SK-N-MC (cell line): ENCODE measurements around the gene CCIN.

Source experiments
- DNase-seq: peaks from one replicate; pipeline ENCODE4 v3.0.0-alpha.2; 2011; ENCODE audit warnings: low read depth, low spot score
- H3K27ac ChIP-seq: fragments of 200-600 bp; sonication (generic); 2 replicates; pipeline ENCODE4 v1.5.1; 2016; ENCODE audit warnings: mixed run types
- H3K36me3 ChIP-seq: fragments of 200-600 bp; sonication (generic); 2 replicates; pipeline ENCODE4 v1.6.1; 2017; ENCODE audit warnings: antibody characterized with exemption, low read length, mixed read lengths; ENCODE audit not compliant: insufficient read depth
- H3K4me3 ChIP-seq: fragments of 200-600 bp; sonication (generic); 2 replicates; pipeline ENCODE4 v1.5.1; 2016
- H3K9ac ChIP-seq: fragments of 200-600 bp; sonication (generic); 2 replicates; pipeline ENCODE4 v1.8.0; 2017; ENCODE audit warnings: mixed run types, mixed read lengths; ENCODE audit not compliant: insufficient read length
- H3K9me3 ChIP-seq: fragments of 200-600 bp; sonication (generic); 2 replicates; pipeline ENCODE4 v1.6.1; 2017; ENCODE audit warnings: low read depth, mild to moderate bottlenecking, antibody characterized with exemption, low read length, moderate library complexity, mixed read lengths
- EZH2 ChIP-seq: fragments of 200-600 bp; sonication (generic); IDR thresholded peaks from one replicate; pipeline ENCODE4 v1.6.1; 2017; ENCODE audit warnings: antibody characterized with exemption
- FOXP2 ChIP-seq: optimal IDR thresholded peaks from 2 replicates; pipeline ENCODE3; 2011; ENCODE audit warnings: mild to moderate bottlenecking, moderate library complexity; ENCODE audit not compliant: insufficient read depth; ENCODE audit errors: extremely low read length, control extremely low read depth
- POLR2AphosphoS5 ChIP-seq: IDR thresholded peaks from 2 replicates; pipeline ENCODE4 v1.6.1; 2012; ENCODE audit warnings: mild to moderate bottlenecking, low read depth, low read length, borderline replicate concordance

CCIN gene

DNA sequence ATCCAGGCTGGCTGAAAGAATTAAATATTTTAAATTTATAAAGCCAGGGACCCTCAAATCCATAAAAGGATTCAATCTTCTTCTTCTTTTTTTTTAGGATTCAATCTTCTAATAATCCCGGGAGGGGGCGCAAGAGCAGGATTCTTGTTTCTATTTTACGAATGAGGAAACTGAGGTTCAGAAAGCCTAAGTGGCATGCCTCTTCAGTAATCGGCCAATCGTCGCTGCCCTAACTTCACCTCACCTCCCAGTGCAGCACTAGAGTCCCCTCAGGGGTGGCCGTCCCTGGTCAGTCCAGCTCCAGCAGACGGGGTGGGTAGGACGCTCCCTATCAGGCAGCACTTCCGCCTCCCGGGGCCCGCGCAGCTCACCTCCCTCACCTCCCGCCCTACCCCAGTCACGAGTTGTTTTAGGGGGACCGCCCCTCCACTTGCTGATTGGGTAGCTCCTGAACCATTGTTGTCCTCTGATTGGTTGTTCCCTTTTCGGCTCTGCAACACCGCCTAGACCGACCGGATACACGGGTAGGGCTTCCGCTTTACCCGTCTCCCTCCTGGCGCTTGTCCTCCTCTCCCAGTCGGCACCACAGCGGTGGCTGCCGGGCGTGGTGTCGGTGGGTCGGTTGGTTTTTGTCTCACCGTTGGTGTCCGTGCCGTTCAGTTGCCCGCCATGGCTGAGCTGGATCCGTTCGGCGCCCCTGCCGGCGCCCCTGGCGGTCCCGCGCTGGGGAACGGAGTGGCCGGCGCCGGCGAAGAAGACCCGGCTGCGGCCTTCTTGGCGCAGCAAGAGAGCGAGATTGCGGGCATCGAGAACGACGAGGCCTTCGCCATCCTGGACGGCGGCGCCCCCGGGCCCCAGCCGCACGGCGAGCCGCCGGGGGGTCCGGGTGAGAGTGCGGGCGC is 21.5 kb downstream of the CCIN start, which contains the start of gene CLTA:
Gene CLTA (plus strand): TSS at position 534 of the 902 bp plus-strand sequence. CDS start 136 bp downstream, at position 670.
- Histone ChIP-seq H3K9ac (peak within 1 kb of the TSS; percentile 92), H3K36me3 (peaks cover 16% of the 10 kb centered on the region), H3K4me3 (peak within 1 kb of the TSS; percentile 98), H3K9me3 (no peaks in the 10 kb centered on the region), H3K27ac (peak within 1 kb of the TSS; percentile 82; the same call in 1 of the 2 replicates)
- TF ChIP-seq POLR2AphosphoS5: peak; percentile 97
- no peak for TF ChIP-seq FOXP2
- peak; percentile 90 for DNase-seq

- Histone ChIP-seq H3K9ac (peak overlapping the region; percentile 92), H3K4me3 (peak overlapping the region; percentile 98), H3K27ac (no peak overlapping the region), H3K36me3 (peaks cover 16% of the 10 kb centered on the region), H3K9me3 (no peaks in the 10 kb centered on the region)
- no peak for TF ChIP-seq POLR2AphosphoS5
- no peak for TF ChIP-seq FOXP2
- TF ChIP-seq EZH2: no peak
- DNase-seq: no peak
Observed at GRCh38 chr9:36191290-36191645, 22.1 kb downstream of the CCIN start.

- no peak for DNase-seq
- peaks cover 16% of the 10 kb centered on the region for H3K36me3 ChIP-seq
- H3K9ac ChIP-seq: peak overlapping the region; percentile 92
- peak overlapping the region; percentile 98 for H3K4me3 ChIP-seq
- TF ChIP-seq FOXP2 (no peak), EZH2 (no peak), POLR2AphosphoS5 (no peak)
- H3K27ac ChIP-seq: no peak overlapping the region
- no peaks in the 10 kb centered on the region for H3K9me3 ChIP-seq
Observed at GRCh38 chr9:36191686-36192085, 22.5 kb downstream of the CCIN start.

GRCh38 chr9:36192196-36192595 is 23.0 kb downstream of the CCIN start:
- Histone ChIP-seq H3K27ac (no peak overlapping the region), H3K36me3 (peaks cover 21% of the 10 kb centered on the region), H3K9ac (peak overlapping the region; percentile 92), H3K9me3 (no peaks in the 10 kb centered on the region), H3K4me3 (peak overlapping the region; percentile 98)
- DNase-seq: no peak
- TF ChIP-seq EZH2 (no peak), FOXP2 (no peak), POLR2AphosphoS5 (no peak)

- Histone ChIP-seq H3K4me3 (peak overlapping the region; percentile 98), H3K27ac (no peak overlapping the region), H3K9me3 (no peaks in the 10 kb centered on the region), H3K36me3 (peaks cover 29% of the 10 kb centered on the region), H3K9ac (peak overlapping the region; percentile 92)
- DNase-seq: no peak
- TF ChIP-seq FOXP2 (no peak), EZH2 (no peak), POLR2AphosphoS5 (no peak)
Observed at GRCh38 chr9:36193023-36193422, 23.8 kb downstream of the CCIN start.

DNA sequence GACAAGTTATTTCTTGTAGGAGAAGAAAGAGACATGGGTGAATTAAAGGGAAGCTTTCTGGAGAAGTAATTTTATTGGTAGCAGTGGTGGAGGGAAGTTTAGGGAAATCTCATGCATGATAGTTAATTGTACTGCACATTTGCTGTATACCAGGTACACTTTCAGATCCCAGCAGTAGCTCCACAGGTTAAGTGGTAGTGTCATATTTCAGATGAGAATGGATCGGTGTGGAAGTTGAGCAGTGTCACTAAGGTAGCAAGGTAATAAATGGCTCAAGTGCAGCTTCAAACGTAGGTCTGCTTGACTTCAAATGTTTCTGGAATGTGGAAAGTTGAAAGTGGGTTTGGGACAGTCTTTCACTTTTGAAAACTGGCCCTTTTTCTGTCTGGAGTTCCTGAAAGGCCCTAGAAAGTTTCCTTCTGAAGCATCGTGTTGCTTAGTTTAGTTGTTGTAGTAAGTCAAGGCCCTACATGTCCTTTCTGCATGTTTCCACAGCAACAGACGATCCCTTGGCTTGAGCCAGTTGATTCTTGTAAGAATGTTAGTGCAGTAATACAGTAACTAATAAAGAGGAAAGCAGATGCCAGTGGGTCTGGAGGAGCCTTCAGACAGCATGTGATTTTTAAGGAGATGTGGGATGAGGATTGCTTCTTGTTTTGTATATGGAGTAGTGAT is 25.3 kb downstream of the CCIN start:
- Histone ChIP-seq H3K27ac (no peak overlapping the region), H3K4me3 (no peak overlapping the region), H3K9me3 (no peaks in the 10 kb centered on the region), H3K36me3 (peaks cover 37% of the 10 kb centered on the region), H3K9ac (peak overlapping the region; percentile 7)
- no peak for DNase-seq
- TF ChIP-seq EZH2: no peak

DNA sequence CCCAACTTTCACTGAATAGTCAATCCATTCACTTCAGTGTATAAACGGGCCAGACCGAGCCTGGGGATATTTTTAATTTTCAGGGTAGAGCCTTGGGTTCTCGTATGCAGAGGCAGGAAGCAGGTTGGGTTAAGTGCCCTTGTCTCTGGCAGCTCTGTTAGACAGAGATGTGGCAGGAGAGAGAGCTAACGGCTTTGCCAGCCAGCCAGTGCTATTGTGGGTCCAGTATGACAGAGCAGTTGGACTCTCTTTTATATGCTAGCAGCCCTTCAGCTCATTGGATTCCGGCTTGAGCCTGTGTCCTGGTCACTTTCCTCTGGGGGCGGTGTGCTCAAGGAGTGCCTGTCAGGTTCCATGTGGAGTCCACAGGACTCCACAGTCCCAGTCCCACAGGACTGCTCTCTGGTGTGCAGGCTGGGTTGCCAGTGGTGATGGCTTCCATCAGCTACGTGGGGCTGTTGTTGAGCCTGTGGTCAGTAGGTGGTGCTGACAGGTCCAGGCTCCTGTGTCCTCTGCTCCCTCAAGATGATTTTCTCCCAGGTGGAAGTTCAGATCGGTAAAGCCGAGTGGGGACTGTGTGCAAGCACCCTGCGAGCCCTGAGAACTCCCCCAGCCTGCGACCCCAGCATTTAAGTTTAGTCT is 35.8 kb downstream of the CCIN start:
- Histone ChIP-seq H3K36me3 (peaks cover 95% of the 10 kb centered on the region), H3K9ac (no peak overlapping the region), H3K27ac (no peak overlapping the region), H3K4me3 (no peak overlapping the region), H3K9me3 (no peaks in the 10 kb centered on the region)
- no peak for TF ChIP-seq POLR2AphosphoS5
- TF ChIP-seq EZH2: no peak
- TF ChIP-seq FOXP2: no peak
- no peak for DNase-seq

DNA sequence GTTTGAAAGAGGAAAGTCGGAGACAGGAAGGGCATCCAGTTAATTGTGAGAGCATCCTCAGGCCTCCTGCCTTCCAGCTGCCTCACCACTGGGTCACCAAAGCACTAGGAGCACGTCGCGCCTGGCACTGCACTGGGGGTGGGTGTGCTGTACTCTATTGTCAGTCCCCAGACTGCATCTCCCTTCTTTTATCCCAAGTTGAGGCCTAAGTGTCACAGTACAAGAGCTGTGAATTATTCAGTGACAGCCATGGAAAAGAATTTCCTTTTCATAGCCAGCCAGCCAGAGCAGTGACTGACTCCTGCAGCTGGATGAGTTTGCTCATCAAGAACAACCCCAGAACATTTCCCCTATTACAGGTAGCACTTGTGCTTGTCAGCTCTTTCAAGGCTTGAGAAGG is 37.8 kb downstream of the CCIN start:
- no peak for TF ChIP-seq POLR2AphosphoS5
- TF ChIP-seq FOXP2: no peak
- TF ChIP-seq EZH2: no peak
- H3K9ac ChIP-seq: no peak overlapping the region
- no peak for DNase-seq
- no peak overlapping the region for H3K27ac ChIP-seq
- no peaks in the 10 kb centered on the region for H3K9me3 ChIP-seq
- peaks cover 95% of the 10 kb centered on the region for H3K36me3 ChIP-seq
- H3K4me3 ChIP-seq: no peak overlapping the region
